Trophoblast cell (in vitro differentiated cells and primary cell): ENCODE results near the gene RFX2.

ENCODE experiments used
- DNase-seq, 2 donors: peaks; one replicate each; pipeline ENCODE4 v3.0.0-alpha.2; 2016
- H2AFZ ChIP-seq: 2 replicates; pipeline ENCODE4 v1.6.1; 2013; ENCODE audit warnings: low read length, moderate library complexity, mild to moderate bottlenecking; ENCODE audit not compliant: insufficient read depth, poor library complexity
- H2AK5ac ChIP-seq: 2 replicates; pipeline ENCODE4 v1.6.1; 2013; ENCODE audit warnings: mild to moderate bottlenecking, low read length
- H2BK120ac ChIP-seq: 2 replicates; pipeline ENCODE4 v1.6.1; 2013; ENCODE audit warnings: low read length, mild to moderate bottlenecking, moderate library complexity; ENCODE audit not compliant: insufficient read depth, poor library complexity
- H2BK12ac ChIP-seq: 2 replicates; pipeline ENCODE4 v1.6.1; 2013; ENCODE audit warnings: mild to moderate bottlenecking, low read length, moderate library complexity
- H2BK5ac ChIP-seq: 2 replicates; pipeline ENCODE4 v1.6.1; 2013; ENCODE audit warnings: low read length, low read depth, moderate library complexity, mild to moderate bottlenecking; ENCODE audit not compliant: poor library complexity
- H3K14ac ChIP-seq: 2 replicates; pipeline ENCODE4 v1.6.1; 2013; ENCODE audit warnings: mild to moderate bottlenecking, low read length
- H3K18ac ChIP-seq: 2 replicates; pipeline ENCODE4 v1.6.1; 2013; ENCODE audit warnings: mild to moderate bottlenecking, low read length
- H3K23ac ChIP-seq: 2 replicates; pipeline ENCODE4 v1.6.1; 2013; ENCODE audit warnings: low read length
- H3K27ac ChIP-seq: 2 replicates; pipeline ENCODE4 v1.5.1; 2013; ENCODE audit warnings: low read depth, mild to moderate bottlenecking, inconsistent platforms, low read length, moderate library complexity
- H3K27me3 ChIP-seq: 2 replicates; pipeline ENCODE4 v1.6.1; 2013; ENCODE audit warnings: inconsistent platforms, mild to moderate bottlenecking, low read length, moderate library complexity; ENCODE audit not compliant: insufficient read depth
- H3K36me3 ChIP-seq, 2 experiments: 1 replicate in 1 of 2; 2 replicates in 1 of 2; pipeline ENCODE4 v1.6.1; 2013; ENCODE audit warnings: low read length in 2 of 2, mild to moderate bottlenecking in 2 of 2, moderate library complexity in 1 of 2; ENCODE audit not compliant: insufficient read depth in 2 of 2, control insufficient read depth in 1 of 2
- H3K4ac ChIP-seq: 2 replicates; pipeline ENCODE4 v1.6.1; 2013; ENCODE audit warnings: low read depth, mild to moderate bottlenecking, low read length, moderate library complexity
- H3K4me1 ChIP-seq, 2 experiments: 1 replicate in 1 of 2; 2 replicates in 1 of 2; pipeline ENCODE4 v1.6.1; 2013; ENCODE audit warnings: low read length in 2 of 2, mild to moderate bottlenecking in 2 of 2, moderate library complexity in 1 of 2; ENCODE audit not compliant: insufficient read depth in 2 of 2, control insufficient read depth in 1 of 2
- H3K4me2 ChIP-seq: 2 replicates; pipeline ENCODE4 v1.6.1; 2013; ENCODE audit warnings: inconsistent platforms, mild to moderate bottlenecking, low read length, moderate library complexity
- H3K4me3 ChIP-seq: 2 replicates; pipeline ENCODE4 v1.5.1; 2013; ENCODE audit warnings: mild to moderate bottlenecking, low read depth, low read length, inconsistent platforms
- H3K79me1 ChIP-seq: one replicate; pipeline ENCODE4 v1.6.1; 2013; ENCODE audit warnings: low read length
- H3K79me2 ChIP-seq: 2 replicates; pipeline ENCODE4 v1.6.1; 2013; ENCODE audit warnings: low read length, mild to moderate bottlenecking; ENCODE audit not compliant: control insufficient read depth, insufficient read depth, poor library complexity
- H3K9ac ChIP-seq: 2 replicates; pipeline ENCODE4 v1.6.1; 2013; ENCODE audit warnings: mild to moderate bottlenecking, low read length
- H3K9me3 ChIP-seq: 2 replicates; pipeline ENCODE4 v1.6.1; 2013; ENCODE audit warnings: low read depth, mild to moderate bottlenecking, control low read depth, inconsistent platforms, low read length; ENCODE audit not compliant: insufficient read depth
- H4K12ac ChIP-seq: 2 replicates; pipeline ENCODE4 v1.6.1; 2013; ENCODE audit warnings: low read depth, mild to moderate bottlenecking, low read length, moderate library complexity
- H4K8ac ChIP-seq: 2 replicates; pipeline ENCODE4 v1.6.1; 2013; ENCODE audit warnings: low read depth, mild to moderate bottlenecking, low read length, moderate library complexity
- H4K91ac ChIP-seq: one replicate; pipeline ENCODE4 v1.6.1; 2013; ENCODE audit warnings: low read depth, mild to moderate bottlenecking, low read length, moderate library complexity
- WGBS: extraction: QIAGEN DNeasy Blood & Tissue Kit; methylation state at CpG from one replicate; pipeline ENCODE4 v1.1.7; 2013; ENCODE audit warnings: missing lambda C conversion rate; ENCODE audit not compliant: insufficient read length, insufficient coverage; ENCODE audit errors: extremely low coverage; 5-methylcytosine and 5-hydroxymethylcytosine counted together

The RFX2 gene

DNA sequence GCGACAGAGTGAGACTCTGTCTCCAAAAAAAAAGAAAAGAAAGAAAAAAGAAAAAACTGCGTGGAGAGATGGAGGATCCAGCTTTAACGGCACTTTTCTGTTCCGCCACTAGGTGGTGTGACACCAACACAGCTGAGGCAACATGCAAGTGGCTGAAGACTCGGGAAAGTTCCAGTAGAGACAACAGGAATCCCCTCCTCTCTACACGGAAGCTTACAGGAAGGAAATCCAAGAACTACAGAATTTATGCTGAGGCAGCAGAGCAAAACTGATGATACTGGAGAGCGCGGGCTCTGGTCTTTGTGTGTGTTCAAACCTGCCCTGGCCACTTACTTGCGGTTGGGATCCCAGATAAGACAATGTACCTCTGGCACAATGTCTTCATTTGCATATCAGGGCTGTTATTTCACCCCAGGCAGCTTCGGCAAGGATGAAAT lies 142.3 kb downstream of the RFX2 start:
- peaks cover 7 to 14% of the 10 kb centered on the region in 2 experiments for H3K36me3 ChIP-seq
- peaks cover 2% of the 10 kb centered on the region for H3K79me1 ChIP-seq
- no peak overlapping the region for H2BK120ac ChIP-seq
- no CpG with 5 or more reads among the region's 10 CpGs for WGBS
- H3K23ac ChIP-seq = no peak overlapping the region
- no peak overlapping the region for H2AK5ac ChIP-seq
- H3K18ac ChIP-seq = no peak overlapping the region
- no peak overlapping the region for H3K9ac ChIP-seq
- H3K4me1 ChIP-seq = peaks cover 28 to 41% of the 10 kb centered on the region in 2 experiments
- H3K27ac ChIP-seq = peak overlapping the region; percentile 40
- H2BK5ac ChIP-seq = no peak overlapping the region
- no peaks in the 10 kb centered on the region for H3K27me3 ChIP-seq
- H3K4me3 ChIP-seq = no peak overlapping the region
- H3K9me3 ChIP-seq = no peaks in the 10 kb centered on the region
- H4K8ac ChIP-seq = no peak overlapping the region
- H4K91ac ChIP-seq = no peak overlapping the region
- peak; percentile 67 to 81 for DNase-seq
- peak overlapping the region; percentile 4 for H3K4me2 ChIP-seq
- H3K14ac ChIP-seq = no peak overlapping the region
- no peak overlapping the region for H2BK12ac ChIP-seq
- H4K12ac ChIP-seq = no peak overlapping the region
- no peak overlapping the region for H3K4ac ChIP-seq
- H3K79me2 ChIP-seq = peaks cover 26% of the 10 kb centered on the region
- no peak overlapping the region for H2AFZ ChIP-seq

DNA sequence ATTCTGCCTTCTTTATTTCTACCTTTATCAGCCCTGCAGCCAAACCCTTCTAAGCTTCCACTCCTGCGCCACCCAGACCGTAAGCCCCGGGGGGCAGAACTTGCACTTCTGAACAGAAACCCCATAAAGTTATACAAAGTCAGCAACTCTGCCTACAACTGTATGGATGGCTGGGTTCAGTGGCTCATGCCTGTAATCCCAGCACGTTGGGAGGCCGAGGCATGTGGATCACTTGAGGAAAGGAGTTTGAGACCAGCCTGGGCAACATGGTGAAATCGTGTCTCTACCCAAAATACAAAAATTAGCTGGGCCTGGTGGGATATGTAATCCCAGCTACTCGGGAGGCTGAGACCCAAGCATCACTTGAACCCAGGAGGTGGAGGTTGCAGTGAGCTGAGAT lies 142.7 kb downstream of the RFX2 start:
- H3K23ac ChIP-seq = no peak overlapping the region
- H3K27me3 ChIP-seq = no peaks in the 10 kb centered on the region
- no peak for DNase-seq
- H3K14ac ChIP-seq = no peak overlapping the region
- no peak overlapping the region for H2AK5ac ChIP-seq
- no peak overlapping the region for H4K91ac ChIP-seq
- peak overlapping the region; percentile 22 for H3K4ac ChIP-seq
- H2BK12ac ChIP-seq = no peak overlapping the region
- peaks cover 7 to 12% of the 10 kb centered on the region in 2 experiments for H3K36me3 ChIP-seq
- H3K27ac ChIP-seq = no peak overlapping the region
- no peak overlapping the region for H2BK5ac ChIP-seq
- H2BK120ac ChIP-seq = no peak overlapping the region
- H3K9me3 ChIP-seq = no peaks in the 10 kb centered on the region
- H4K12ac ChIP-seq = peak overlapping the region; percentile 45
- H3K4me1 ChIP-seq = peaks cover 31 to 43% of the 10 kb centered on the region in 2 experiments
- H3K79me2 ChIP-seq = peaks cover 26% of the 10 kb centered on the region
- no peak overlapping the region for H4K8ac ChIP-seq
- peaks cover 2% of the 10 kb centered on the region for H3K79me1 ChIP-seq
- H3K4me3 ChIP-seq = no peak overlapping the region
- no peak overlapping the region for H3K9ac ChIP-seq
- no peak overlapping the region for H2AFZ ChIP-seq
- WGBS = no CpG with 5 or more reads among the region's 7 CpGs
- no peak overlapping the region for H3K4me2 ChIP-seq
- H3K18ac ChIP-seq = peak overlapping the region; percentile 21

- Histone ChIP-seq H3K4ac (peak overlapping the region; percentile 22), H3K36me3 (peaks cover 3 to 8% of the 10 kb centered on the region in 2 experiments), H2BK12ac (no peak overlapping the region), H2BK5ac (no peak overlapping the region), H2BK120ac (no peak overlapping the region), H2AK5ac (no peak overlapping the region), H3K4me3 (no peak overlapping the region), H3K18ac (no peak overlapping the region), H4K91ac (no peak overlapping the region), H3K4me2 (no peak overlapping the region), H3K4me1 (peaks cover 37 to 49% of the 10 kb centered on the region in 2 experiments), H3K79me1 (peaks cover 2% of the 10 kb centered on the region), H3K27ac (no peak overlapping the region), H3K9ac (no peak overlapping the region), H3K79me2 (peaks cover 23% of the 10 kb centered on the region), H3K9me3 (no peaks in the 10 kb centered on the region), H2AFZ (no peak overlapping the region), H3K27me3 (no peaks in the 10 kb centered on the region), H4K8ac (no peak overlapping the region), H3K23ac (no peak overlapping the region), H4K12ac (no peak overlapping the region), H3K14ac (no peak overlapping the region)
- peak in 1 of 2 donors; percentile 46 for DNase-seq
- WGBS = no CpG with 5 or more reads among the region's 9 CpGs
These were observed 143.4 kb downstream of the RFX2 start for GRCh38 chr19:5966941-5967340.

GRCh38 chr19:5966215-5966614 lies 144.1 kb downstream of the RFX2 start:
- Histone ChIP-seq H3K4me2 (peak overlapping the region; percentile 28), H3K79me1 (peaks cover 2% of the 10 kb centered on the region), H4K12ac (no peak overlapping the region), H2BK120ac (no peak overlapping the region), H3K27ac (peak overlapping the region; percentile 42), H2AFZ (no peak overlapping the region), H4K91ac (no peak overlapping the region), H3K79me2 (peaks cover 23% of the 10 kb centered on the region), H4K8ac (no peak overlapping the region), H2BK5ac (no peak overlapping the region), H3K9me3 (no peaks in the 10 kb centered on the region), H2BK12ac (no peak overlapping the region), H3K4me1 (peaks cover 39 to 52% of the 10 kb centered on the region in 2 experiments), H3K9ac (no peak overlapping the region), H3K36me3 (peaks cover 3 to 8% of the 10 kb centered on the region in 2 experiments), H3K27me3 (no peaks in the 10 kb centered on the region), H3K4ac (no peak overlapping the region), H3K18ac (no peak overlapping the region), H3K4me3 (no peak overlapping the region), H3K23ac (no peak overlapping the region), H3K14ac (no peak overlapping the region), H2AK5ac (no peak overlapping the region)
- peak; percentile 88 to 96 for DNase-seq
- no CpG with 5 or more reads among the region's 8 CpGs for WGBS
